Stimulated activated CD4-positive, alpha-beta T cell treated with anti-CD3 and anti-CD28 coated beads, Interleukin-15, amount 100 ng/mL, for 24 hours (primary cell): ENCODE data around the gene FAF2.
"Not testable (repeated sequence)": the region's sequence is repeated elsewhere in the genome, so short reads cannot be mapped to it uniquely, and the experiment has no call there.

Source experiments
- DNase-seq: peaks from one replicate; pipeline ENCODE4 v3.0.0-alpha.2; 2020

Gene FAF2

GRCh38 chr5:176548967-176549444 is 100.8 kb downstream of the FAF2 start, which contains the start of gene CDHR2:
Gene CDHR2 (plus strand): TSS chr5:176549342. CDS start chr5:176565353, 16,011 bp downstream.
- DNase-seq: no peak

DNA sequence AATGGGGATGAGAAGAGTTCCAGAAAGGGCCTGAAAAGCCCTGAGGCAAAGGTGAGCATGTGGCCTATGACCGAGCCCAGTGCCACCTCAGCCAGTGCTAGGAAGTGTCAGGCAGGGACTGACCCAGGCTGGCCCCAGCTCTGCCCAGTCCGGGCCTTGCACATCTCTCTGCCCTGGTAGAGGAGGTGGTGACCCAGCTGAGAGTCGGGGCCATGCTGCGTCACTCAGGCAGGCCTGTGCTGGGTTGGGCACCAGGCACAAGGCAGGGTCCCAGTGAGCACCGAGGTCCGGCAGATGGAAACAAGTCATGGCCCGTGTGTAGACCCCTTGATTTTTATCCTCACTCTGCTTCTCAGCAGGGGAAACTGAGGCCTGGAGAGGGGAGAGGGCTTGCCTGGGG is 101.7 kb downstream of the FAF2 start:
- no peak for DNase-seq

DNA sequence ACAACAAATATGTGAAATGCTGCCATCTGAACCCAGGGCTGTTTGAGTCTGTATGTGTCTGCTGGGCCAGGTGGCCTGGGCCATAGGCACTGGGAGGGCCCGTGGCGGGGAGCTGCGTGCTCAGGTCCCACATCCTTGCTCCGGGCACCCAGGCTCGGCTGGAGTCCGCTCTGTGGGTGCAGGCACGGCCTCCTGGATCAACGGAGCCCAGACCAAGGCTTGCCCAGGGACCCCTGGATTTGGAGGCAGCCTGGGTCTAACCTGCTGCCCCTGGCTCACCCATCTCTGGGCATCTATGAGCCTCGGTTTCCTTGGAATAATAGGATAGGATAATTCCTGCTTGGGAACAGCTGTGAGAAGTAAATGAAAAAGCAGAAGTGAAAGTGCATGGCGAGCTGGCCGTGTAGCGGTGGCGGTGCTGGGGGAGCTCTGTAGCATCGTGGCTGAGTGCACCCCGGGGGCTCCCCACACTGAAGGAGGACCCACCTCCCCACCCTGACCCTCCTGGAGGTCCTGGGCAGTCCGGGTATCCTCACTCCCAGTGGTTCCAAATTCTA is 102.2 kb downstream of the FAF2 start:
- DNase-seq: no peak

- not testable (repeated sequence) for DNase-seq
Observed at GRCh38 chr5:176550937-176551336, 102.8 kb downstream of the FAF2 start.

DNA sequence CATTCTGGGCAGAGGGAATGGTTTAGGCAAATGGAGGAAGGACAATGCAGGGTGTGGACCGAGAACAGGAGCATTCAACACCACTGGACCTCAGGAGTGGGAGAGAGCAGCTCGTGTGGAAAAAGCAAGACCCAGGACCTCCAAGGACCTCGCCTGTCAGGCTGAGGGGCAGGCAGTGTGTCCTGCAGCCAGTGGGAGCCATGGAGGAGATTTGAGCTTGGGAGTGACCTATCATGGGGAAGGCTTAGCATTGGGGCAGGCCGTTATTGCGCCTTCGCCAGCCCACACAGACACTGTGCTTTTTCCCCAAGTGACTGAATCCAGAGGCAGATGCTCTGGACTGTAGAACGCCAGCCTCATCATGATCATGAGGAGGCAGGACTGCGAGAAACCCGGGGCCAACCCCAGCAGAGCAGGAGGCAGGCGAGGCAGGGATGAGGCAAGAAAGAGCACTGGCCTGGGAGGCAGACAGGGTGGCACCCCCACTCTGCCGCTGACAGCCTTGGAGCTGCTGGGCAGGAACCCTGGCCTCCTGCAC is 104.2 kb downstream of the FAF2 start:
- no peak for DNase-seq

GRCh38 chr5:176553260-176554085 is 105.3 kb downstream of the FAF2 start:
- DNase-seq: no peak

DNA sequence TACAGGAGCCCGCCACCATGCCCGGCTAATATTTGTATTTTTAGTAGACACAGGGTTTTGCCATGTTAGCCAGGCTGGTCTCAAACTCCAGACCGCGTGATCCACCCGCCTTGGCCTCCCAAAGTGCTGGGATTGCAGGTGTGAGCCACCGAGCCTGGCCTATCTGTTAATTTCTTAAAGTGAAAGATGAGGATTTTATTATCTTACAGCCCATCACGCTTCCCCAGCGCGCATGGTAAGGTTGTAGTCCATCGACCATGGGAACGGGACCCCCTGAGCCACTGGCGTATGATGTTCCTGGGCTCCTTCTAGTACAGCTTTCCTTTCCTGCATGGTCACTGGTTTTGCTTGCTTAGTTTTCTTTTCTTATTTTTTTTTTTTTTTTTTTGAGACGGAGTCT is 109.7 kb downstream of the FAF2 start:
- DNase-seq: no peak
